Endothelial cell of umbilical vein (primary cell): ENCODE measurements around the gene DUSP22. TPM values are rescaled to one million over a fixed set of nuclear protein-coding genes. Genes with fewer than 3 reads are reported as not detected.

Experiments
- BruUV-seq: library from RNA; stranded (reverse); fragments of 400-500 nt; replicated peaks from 2 replicates; lab custom pipeline; 2021; lab: Mats Ljungman, UMichigan
- CTCF ChIA-PET: fragments of 300-600, 350-600 bp; sonication (Branson Sonifier 250); formaldehyde crosslinking; loops from one replicate; lab custom pipeline; 2021; ENCODE audit warnings: antibody characterized with exemption, inconsistent platforms; lab: Charles Lee
- POLR2A ChIA-PET: fragments of 300-600, 350-600 bp; sonication (Branson Sonifier 250); formaldehyde crosslinking; loops from one replicate; lab custom pipeline; 2021; ENCODE audit warnings: antibody characterized with exemption, inconsistent platforms; lab: Charles Lee
- DNase-seq: peaks from one replicate; pipeline ENCODE4 v3.0.0-alpha.2; 2011; ENCODE audit warnings: low read depth, low spot score
- FAIRE-seq: peaks from 2 replicates; lab custom pipeline; 2011; peaks lifted over from hg19 to GRCh38; lab: Jason Lieb, UNC
- H2AFZ ChIP-seq: 2 replicates; pipeline ENCODE4 v1.6.0; 2012; ENCODE audit warnings: low read depth, low read length, control low read depth, inconsistent platforms
- H3K27ac ChIP-seq: 2 replicates; pipeline ENCODE4 v1.5.1; 2011; ENCODE audit warnings: low read depth, mild to moderate bottlenecking, control low read depth, low read length, moderate library complexity; ENCODE audit not compliant: insufficient read depth
- H3K27me3 ChIP-seq, 2 experiments: 2 replicates each; pipeline versions ENCODE4 v1.6.0 to v1.6.1; 2011; ENCODE audit warnings: low read length in 2 of 2, mixed read lengths in 1 of 2; ENCODE audit not compliant: control insufficient read depth in 2 of 2, insufficient read depth in 2 of 2
- H3K36me3 ChIP-seq, 2 experiments: 2 replicates in 1 of 2; 3 replicates in 1 of 2; pipeline ENCODE4 v1.5.1; 2011; ENCODE audit warnings: low read length in 2 of 2, mild to moderate bottlenecking in 1 of 2, moderate library complexity in 1 of 2; ENCODE audit not compliant: control insufficient read depth in 2 of 2, insufficient read depth in 2 of 2; ENCODE audit errors: extremely low read depth in 1 of 2
- H3K4me1 ChIP-seq: 3 replicates; pipeline ENCODE4 v1.5.1; 2011; ENCODE audit warnings: mild to moderate bottlenecking, low read length; ENCODE audit not compliant: control insufficient read depth, insufficient read depth; ENCODE audit errors: extremely low read depth
- H3K4me2 ChIP-seq: 2 replicates; pipeline ENCODE4 v1.6.1; 2011; ENCODE audit warnings: low read length, control low read depth, mixed read lengths; ENCODE audit not compliant: insufficient read depth
- H3K4me3 ChIP-seq, 3 experiments: fragments of 200-600 bp in 1 of 3; sonication (generic), shearing (Covaris generic) in 1 of 3; replicated peaks in 1 of 3; 2 replicates each; pipeline ENCODE4 v1.5.1; 2011 to 2016; ENCODE audit warnings: control low read depth in 3 of 3, low read length in 3 of 3, mild to moderate bottlenecking in 2 of 3, inconsistent platforms in 1 of 3, low read depth in 1 of 3, moderate library complexity in 1 of 3; ENCODE audit not compliant: insufficient read depth in 1 of 3
- H3K79me2 ChIP-seq: 2 replicates; pipeline ENCODE4 v1.6.0; 2012; ENCODE audit warnings: low read length, inconsistent platforms; ENCODE audit not compliant: control insufficient read depth, insufficient read depth
- H3K9ac ChIP-seq: replicated peaks from 2 replicates; pipeline ENCODE3; 2011; ENCODE audit warnings: low read length, control low read depth; ENCODE audit not compliant: insufficient read depth; ENCODE audit errors: extremely low read depth
- H3K9me1 ChIP-seq: replicated peaks from 3 replicates; pipeline ENCODE4 v1.6.0; 2011; ENCODE audit warnings: mild to moderate bottlenecking, low read length; ENCODE audit not compliant: control insufficient read depth, insufficient read depth; ENCODE audit errors: extremely low read depth
- H3K9me3 ChIP-seq: replicated peaks from 2 replicates; pipeline ENCODE4 v1.5.1; 2012; ENCODE audit warnings: low read length, inconsistent platforms; ENCODE audit not compliant: control insufficient read depth, insufficient read depth
- H4K20me1 ChIP-seq: replicated peaks from 2 replicates; pipeline ENCODE3; 2011; ENCODE audit warnings: mild to moderate bottlenecking, low read length; ENCODE audit not compliant: control insufficient read depth, insufficient read depth; ENCODE audit errors: extremely low read depth
- JUN ChIP-seq: IDR thresholded peaks from 2 replicates; pipeline ENCODE4 v1.6.1; 2011; ENCODE audit warnings: borderline replicate concordance, low read depth; ENCODE audit not compliant: insufficient read length, insufficient read depth
- MYC ChIP-seq: IDR thresholded peaks from one replicate; pipeline ENCODE4 v1.6.1; 2011; ENCODE audit warnings: mild to moderate bottlenecking, low read depth, low read length
- POLR2A ChIP-seq: IDR thresholded peaks from 2 replicates; pipeline ENCODE4 v1.6.1; 2012; ENCODE audit warnings: low read depth, mild to moderate bottlenecking, control low read depth, low read length
- POLR2AphosphoS5 ChIP-seq: IDR thresholded peaks from 2 replicates; pipeline ENCODE4 v1.6.1; 2012; ENCODE audit warnings: low read depth, mild to moderate bottlenecking, control low read depth, low read length, moderate library complexity; ENCODE audit not compliant: insufficient read depth
- dilution Hi-C: fragments of 300-500 bp; cut with MboI; formaldehyde crosslinking; loops from one replicate; pipeline ENCODE4 v1.15.0; 2019; ENCODE audit warnings: low sequenced_read_pairs; ENCODE audit not compliant: extremely low pct_ligation_motif_present
- intact Hi-C: fragments of 100-400 bp; cut with micrococcal nuclease; formaldehyde crosslinking; loops from one replicate; pipeline ENCODE4 v1.10.0; 2022
- polyA plus RNA-seq, 4 experiments: library from polyadenylated mRNA; depleted of rRNA in 3 of 4; stranded (reverse) in 3 of 4; unstranded in 1 of 4; fragments of >200 nt; gene quantifications; 2 replicates each; pipeline versions ENCODE4 v1.2.1 to v1.2.3, GENCODE V29; 2011 to 2012; ENCODE audit warnings: missing spikeins in 1 of 4
- total RNA-seq: library from RNA; stranded (reverse); gene quantifications from 2 replicates; pipeline ENCODE4 v1.2.3, GENCODE V29; 2021
- TF ChIP-seq, protein P1 (sequence below), 2 donors: IDR thresholded peaks; 1 replicate in 1 of 2; 2 replicates in 1 of 2; pipeline ENCODE4 v1.5.1; 2011; ENCODE audit warnings: low read length in 2 of 2, mild to moderate bottlenecking in 2 of 2, moderate library complexity in 2 of 2, control low read depth in 1 of 2, inconsistent platforms in 1 of 2, low read depth in 1 of 2; ENCODE audit not compliant: insufficient read depth in 1 of 2; ENCODE audit errors: extremely low read depth in 1 of 2
- TF ChIP-seq, protein P2 (sequence below): IDR thresholded peaks from 2 replicates; pipeline ENCODE4 v1.6.1; 2011; ENCODE audit not compliant: insufficient read depth, insufficient read length

The DUSP22 gene
- total and polyA plus RNA-seq, 2 donors (not counting 3 experiments of a cell fraction or from before 2014, with no cell fraction given), result 23.2 to 33.9 TPM

DNA sequence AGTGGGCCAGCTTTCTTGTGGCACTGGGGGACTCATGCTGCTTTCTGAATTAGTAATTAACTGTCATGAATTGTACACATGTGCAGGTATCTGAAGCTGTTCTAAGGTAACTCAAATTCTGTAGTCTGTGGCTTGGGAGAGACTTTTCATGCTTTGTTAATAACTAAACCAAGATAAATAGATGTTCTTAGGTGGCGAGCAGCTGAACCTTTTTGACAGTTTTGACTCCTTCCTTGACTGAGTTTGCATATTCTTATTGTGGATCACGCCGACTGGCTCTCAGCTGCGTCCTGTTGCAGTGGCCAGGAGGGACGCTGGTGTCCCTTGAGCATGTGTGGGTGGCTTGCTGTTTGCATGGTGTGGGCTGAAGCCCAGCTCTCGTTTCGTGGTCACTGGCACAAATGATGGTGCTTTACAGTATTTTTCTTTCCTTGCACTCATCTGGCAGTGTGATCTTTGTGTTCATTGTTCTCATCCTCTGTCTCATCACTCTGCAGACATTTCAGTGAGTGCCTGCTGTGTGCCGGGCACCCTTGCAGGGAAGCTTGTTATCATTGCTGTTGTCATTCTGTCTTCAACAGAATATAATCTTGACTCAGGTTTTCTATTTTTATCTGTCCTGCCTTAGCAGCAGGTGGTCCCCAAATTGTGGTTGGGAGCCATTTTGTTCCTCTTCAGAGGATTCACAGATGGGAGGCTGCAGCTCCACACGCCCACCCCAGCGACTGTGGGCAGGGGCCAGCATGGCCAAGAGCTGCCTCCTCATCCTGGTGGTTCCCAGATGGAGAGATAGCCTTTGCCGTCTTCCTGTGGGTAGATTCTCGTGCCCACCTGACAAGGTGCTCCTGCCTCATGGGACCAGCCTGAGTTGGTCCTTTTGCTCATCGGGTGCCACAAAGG is 39.6 kb downstream of the DUSP22 start:
- Histone ChIP-seq H3K4me2 (no peak overlapping the region), H2AFZ (no peak overlapping the region), H4K20me1 (no peaks in the 10 kb centered on the region), H3K4me1 (peaks cover 13% of the 10 kb centered on the region), H3K27ac (no peak overlapping the region), H3K9ac (no peak overlapping the region), H3K27me3 (no peaks in the 10 kb centered on the region), H3K9me1 (no peaks in the 10 kb centered on the region), H3K9me3 (no peaks in the 10 kb centered on the region), H3K79me2 (no peaks in the 10 kb centered on the region), H3K4me3 (no peak overlapping the region), H3K36me3 (no peaks in the 10 kb centered on the region)
- POLR2A ChIA-PET, result interaction anchor here (0.6 kb wide), 1 partner anchor 18 kb away, joined by 3 read pairs; no protein-coding TSS in a partner anchor
- DNase-seq, result no peak
- intact Hi-C loops (loop anchor here (1.0 kb wide), 1 partner anchor 40 kb away; the partner anchor contains the start of gene DUSP22), dilution Hi-C loops (no loop called here)
- FAIRE-seq, result no peak
- no peak for TF ChIP-seq POLR2AphosphoS5
- TF ChIP-seq POLR2A, result no peak
- TF ChIP-seq MYC, result no peak
- TF ChIP-seq, protein P1, sequence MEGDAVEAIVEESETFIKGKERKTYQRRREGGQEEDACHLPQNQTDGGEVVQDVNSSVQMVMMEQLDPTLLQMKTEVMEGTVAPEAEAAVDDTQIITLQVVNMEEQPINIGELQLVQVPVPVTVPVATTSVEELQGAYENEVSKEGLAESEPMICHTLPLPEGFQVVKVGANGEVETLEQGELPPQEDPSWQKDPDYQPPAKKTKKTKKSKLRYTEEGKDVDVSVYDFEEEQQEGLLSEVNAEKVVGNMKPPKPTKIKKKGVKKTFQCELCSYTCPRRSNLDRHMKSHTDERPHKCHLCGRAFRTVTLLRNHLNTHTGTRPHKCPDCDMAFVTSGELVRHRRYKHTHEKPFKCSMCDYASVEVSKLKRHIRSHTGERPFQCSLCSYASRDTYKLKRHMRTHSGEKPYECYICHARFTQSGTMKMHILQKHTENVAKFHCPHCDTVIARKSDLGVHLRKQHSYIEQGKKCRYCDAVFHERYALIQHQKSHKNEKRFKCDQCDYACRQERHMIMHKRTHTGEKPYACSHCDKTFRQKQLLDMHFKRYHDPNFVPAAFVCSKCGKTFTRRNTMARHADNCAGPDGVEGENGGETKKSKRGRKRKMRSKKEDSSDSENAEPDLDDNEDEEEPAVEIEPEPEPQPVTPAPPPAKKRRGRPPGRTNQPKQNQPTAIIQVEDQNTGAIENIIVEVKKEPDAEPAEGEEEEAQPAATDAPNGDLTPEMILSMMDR (IDR thresholded peaks at IDR 0.05; ENCODE audit: extremely low read depth in 1 of 2, insufficient read depth in 1 of 2, low read depth in 1 of 2, low read length in 2 of 2), result no peak
- TF ChIP-seq JUN, result no peak
- TF ChIP-seq, protein P2, sequence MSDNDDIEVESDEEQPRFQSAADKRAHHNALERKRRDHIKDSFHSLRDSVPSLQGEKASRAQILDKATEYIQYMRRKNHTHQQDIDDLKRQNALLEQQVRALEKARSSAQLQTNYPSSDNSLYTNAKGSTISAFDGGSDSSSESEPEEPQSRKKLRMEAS, result no peak
- CTCF ChIA-PET, result interaction anchor here (0.9 to 2.1 kb wide), 9 partner anchors 8 to 1105 kb away, joined by 3 to 7 read pairs (median 4); no protein-coding TSS in a partner anchor
- no TSS peak for BruUV-seq
